Epithelial cell of proximal tubule (primary cell): ENCODE results near the gene PLA2G2F. TPM values are rescaled to one million over a fixed set of nuclear protein-coding genes. Genes with fewer than 3 reads are reported as not detected.

Experiments
- DNase-seq: peaks from one replicate; pipeline ENCODE4 v3.0.0-alpha.2; 2011; ENCODE audit warnings: low read depth
- H3K4me3 ChIP-seq: 2 replicates; pipeline ENCODE4 v1.5.1; 2011; ENCODE audit warnings: low read depth, mild to moderate bottlenecking, low read length
- CTCF ChIP-seq: conservative IDR thresholded peaks from 2 replicates; pipeline ENCODE4 v1.5.1; 2012; ENCODE audit warnings: low read depth, mild to moderate bottlenecking, low read length
- total RNA-seq: library from RNA; depleted of rRNA; stranded (reverse); fragments of >200 nt; gene quantifications from 2 replicates; pipeline ENCODE4 v1.2.3, GENCODE V29; 2015

Gene PLA2G2F
- total RNA-seq, 1 donor from 2014 or later = 4.2 TPM

GRCh38 chr1:20168564-20169491 lies 29.7 kb downstream of the PLA2G2F start:
- no peak overlapping the region for H3K4me3 ChIP-seq
- TF ChIP-seq CTCF = no peak
- DNase-seq = no peak

GRCh38 chr1:20169932-20170331 lies 30.8 kb downstream of the PLA2G2F start:
- TF ChIP-seq CTCF = no peak
- DNase-seq = no peak
- no peak overlapping the region for H3K4me3 ChIP-seq

GRCh38 chr1:20172033-20172590 lies 33.0 kb downstream of the PLA2G2F start:
- H3K4me3 ChIP-seq = no peak overlapping the region
- DNase-seq = no peak
- no peak for TF ChIP-seq CTCF

GRCh38 chr1:20174937-20175666 lies 36.0 kb downstream of the PLA2G2F start:
- no peak overlapping the region for H3K4me3 ChIP-seq
- TF ChIP-seq CTCF = no peak

GRCh38 chr1:20178634-20179370 lies 39.7 kb downstream of the PLA2G2F start:
- no peak for DNase-seq
- no peak overlapping the region for H3K4me3 ChIP-seq
- TF ChIP-seq CTCF = no peak

More at GRCh38 chr1:20174937-20175666, 36.0 kb downstream of the PLA2G2F start:
- no peak for DNase-seq

- DNase-seq = no peak
- no peak for TF ChIP-seq CTCF
- no peak overlapping the region for H3K4me3 ChIP-seq
Measured at GRCh38 chr1:20179371-20180128, 40.4 kb downstream of the PLA2G2F start.
